HEK293 (cell line): Measurements from ENCODE around the gene CHST5.

Experiments used
- CTCF ChIA-PET: fragments of 350-600 bp; formaldehyde crosslinking; extraction: SDS; loops from one replicate; lab custom pipeline; 2021; ENCODE audit warnings: antibody characterized with exemption; lab: Yijun Ruan, JAX
- POLR2A ChIA-PET: fragments of 300-600 bp; formaldehyde crosslinking; extraction: SDS; loops from one replicate; lab custom pipeline; 2020; ENCODE audit warnings: antibody characterized with exemption, inconsistent platforms; lab: Yijun Ruan, JAX
- H3K27ac ChIP-seq: fragments of 200-500 bp; sonication (Bioruptor generic); 2 replicates; pipeline ENCODE4 v1.5.1; 2014; ENCODE audit warnings: low read depth, low read length, control low read depth, inconsistent platforms; ENCODE audit errors: extremely low read depth
- H3K36me3 ChIP-seq, 2 experiments: fragments of 200-500 bp in 1 of 2; sonication (Bioruptor generic) in 1 of 2; 1 replicate in 1 of 2; 2 replicates in 1 of 2; pipeline ENCODE4 v1.5.1; 2014 to 2017; ENCODE audit warnings: inconsistent platforms in 2 of 2, low read length in 2 of 2; ENCODE audit not compliant: control insufficient read depth in 2 of 2, insufficient read depth in 1 of 2
- H3K4me1 ChIP-seq: fragments of 200-500 bp; sonication (Bioruptor generic); 2 replicates; pipeline ENCODE4 v1.5.1; 2014; ENCODE audit warnings: mild to moderate bottlenecking, low read length, inconsistent platforms; ENCODE audit not compliant: control insufficient read depth, insufficient read depth
- H3K4me3 ChIP-seq: 2 replicates; pipeline ENCODE4 v1.5.1; 2011; ENCODE audit warnings: low read depth, mild to moderate bottlenecking, control low read depth, low read length, moderate library complexity
- H3K9me3 ChIP-seq: fragments of 200-500 bp; sonication (Bioruptor generic); 2 replicates; pipeline ENCODE4 v1.5.1; 2014; ENCODE audit warnings: low read depth, low read length, inconsistent platforms; ENCODE audit not compliant: control insufficient read depth, insufficient read depth
- GLIS1 ChIP-seq: fragments of 450-650 bp; formaldehyde crosslinking; IDR thresholded peaks from 2 replicates; pipeline ENCODE4 v1.5.1; 2016; ENCODE audit warnings: missing biosample characterization, missing genetic modification characterization
- KLF1 ChIP-seq: fragments of 450-650 bp; formaldehyde crosslinking; IDR thresholded peaks from 2 replicates; pipeline ENCODE4 v1.5.1; 2016; ENCODE audit warnings: missing biosample characterization, missing genetic modification characterization
- OSR2 ChIP-seq: fragments of 450-650 bp; formaldehyde crosslinking; IDR thresholded peaks from 2 replicates; pipeline ENCODE4 v1.5.1; 2016; ENCODE audit warnings: missing biosample characterization, missing genetic modification characterization
- REPIN1 ChIP-seq: fragments of 450-650 bp; formaldehyde crosslinking; IDR thresholded peaks from 2 replicates; pipeline ENCODE4 v1.5.1; 2017; ENCODE audit warnings: missing biosample characterization, missing genetic modification characterization, low read depth
- SALL2 ChIP-seq: fragments of 450-650 bp; formaldehyde crosslinking; IDR thresholded peaks from 2 replicates; pipeline ENCODE4 v1.5.0; 2017; ENCODE audit warnings: missing biosample characterization, mild to moderate bottlenecking, missing genetic modification characterization, borderline replicate concordance
- SP2 ChIP-seq: fragments of 450-650 bp; formaldehyde crosslinking; IDR thresholded peaks from 2 replicates; pipeline ENCODE4 v1.5.1; 2016; ENCODE audit warnings: missing biosample characterization, missing genetic modification characterization
- YY1 ChIP-seq: fragments of 450-650 bp; formaldehyde crosslinking; IDR thresholded peaks from 2 replicates; pipeline ENCODE4 v1.5.1; 2018; ENCODE audit warnings: missing biosample characterization, missing genetic modification characterization
- ZNF169 ChIP-seq: fragments of 450-650 bp; formaldehyde crosslinking; IDR thresholded peaks from 2 replicates; pipeline ENCODE4 v1.5.1; 2016; ENCODE audit warnings: missing biosample characterization, missing genetic modification characterization
- ZNF19 ChIP-seq: fragments of 450-650 bp; formaldehyde crosslinking; IDR thresholded peaks from 2 replicates; pipeline ENCODE4; 2016; ENCODE audit warnings: missing biosample characterization, missing genetic modification characterization, low read depth
- ZNF335 ChIP-seq: fragments of 450-650 bp; formaldehyde crosslinking; conservative IDR thresholded peaks from 2 replicates; pipeline ENCODE4 v1.5.1; 2016; ENCODE audit warnings: missing biosample characterization, missing genetic modification characterization
- ZNF416 ChIP-seq: fragments of 450-650 bp; formaldehyde crosslinking; IDR thresholded peaks from 2 replicates; pipeline ENCODE4 v1.5.1; 2016; ENCODE audit warnings: missing biosample characterization, missing genetic modification characterization
- ZNF670 ChIP-seq: fragments of 450-650 bp; formaldehyde crosslinking; IDR thresholded peaks from 2 replicates; pipeline ENCODE4 v1.5.1; 2016; ENCODE audit warnings: missing biosample characterization, missing genetic modification characterization, low read depth
- TF ChIP-seq, protein P1 (sequence below): fragments of 450-650 bp; formaldehyde crosslinking; IDR thresholded peaks from 2 replicates; pipeline ENCODE4 v1.5.1; 2016; ENCODE audit warnings: missing biosample characterization, missing genetic modification characterization
- TF ChIP-seq, protein P2 (sequence below): fragments of 450-650 bp; formaldehyde crosslinking; IDR thresholded peaks from 2 replicates; pipeline ENCODE4 v1.5.1; 2016; ENCODE audit warnings: missing biosample characterization, missing genetic modification characterization
- TF ChIP-seq, protein P3 (sequence below): fragments of 450-650 bp; formaldehyde crosslinking; IDR thresholded peaks from 2 replicates; pipeline ENCODE4 v1.5.0; 2017; ENCODE audit warnings: missing biosample characterization, missing genetic modification characterization, borderline replicate concordance

CHST5 gene

DNA sequence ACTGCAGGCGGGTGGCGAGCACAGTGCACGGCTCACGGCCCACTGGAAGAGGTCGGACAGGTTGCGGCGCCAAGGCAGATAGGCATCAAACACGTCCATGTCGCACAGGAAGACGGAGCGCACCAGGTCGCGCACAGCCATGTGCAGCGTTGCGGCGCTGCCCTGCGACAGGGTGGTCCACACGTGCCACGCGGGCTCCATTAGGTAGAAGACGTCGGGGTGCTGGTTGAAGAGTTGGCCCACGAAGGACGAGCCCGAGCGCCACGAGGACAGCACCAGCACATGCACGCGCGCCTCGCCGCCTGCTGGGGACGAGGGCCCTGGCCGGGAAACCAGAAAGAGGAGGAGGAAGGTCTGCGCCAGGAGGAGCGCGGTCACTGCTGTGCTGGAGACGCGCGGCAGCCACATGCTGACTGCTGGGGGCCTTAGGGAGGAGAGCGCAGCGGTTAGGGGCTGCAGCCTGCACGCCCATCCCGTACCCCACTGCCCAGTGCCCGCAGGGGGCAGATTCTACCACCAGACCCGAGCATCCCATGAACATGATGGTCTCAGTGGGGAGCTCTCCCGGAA lies 56.4 kb downstream of the CHST5 start:
- ChIA-PET CTCF (no interaction called here), POLR2A (no interaction called here)
- no peaks in the 10 kb centered on the region for H3K9me3 ChIP-seq
- H3K4me3 ChIP-seq = no peak overlapping the region
- H3K4me1 ChIP-seq = no peaks in the 10 kb centered on the region
- TF ChIP-seq ZNF670 (tag by site-specific recombination) (no peak), ZNF19 (no peak), OSR2 (no peak), GLIS1 (tag by site-specific recombination) (no peak), YY1 (tag by site-specific recombination) (no peak), SALL2 (tag by site-specific recombination) (no peak), ZNF416 (tag by site-specific recombination) (no peak), ZNF169 (no peak), REPIN1 (tag by site-specific recombination) (no peak), ZNF335 (no peak), SP2 (tag by site-specific recombination) (no peak), KLF1 (no peak)
- TF ChIP-seq, protein P1, sequence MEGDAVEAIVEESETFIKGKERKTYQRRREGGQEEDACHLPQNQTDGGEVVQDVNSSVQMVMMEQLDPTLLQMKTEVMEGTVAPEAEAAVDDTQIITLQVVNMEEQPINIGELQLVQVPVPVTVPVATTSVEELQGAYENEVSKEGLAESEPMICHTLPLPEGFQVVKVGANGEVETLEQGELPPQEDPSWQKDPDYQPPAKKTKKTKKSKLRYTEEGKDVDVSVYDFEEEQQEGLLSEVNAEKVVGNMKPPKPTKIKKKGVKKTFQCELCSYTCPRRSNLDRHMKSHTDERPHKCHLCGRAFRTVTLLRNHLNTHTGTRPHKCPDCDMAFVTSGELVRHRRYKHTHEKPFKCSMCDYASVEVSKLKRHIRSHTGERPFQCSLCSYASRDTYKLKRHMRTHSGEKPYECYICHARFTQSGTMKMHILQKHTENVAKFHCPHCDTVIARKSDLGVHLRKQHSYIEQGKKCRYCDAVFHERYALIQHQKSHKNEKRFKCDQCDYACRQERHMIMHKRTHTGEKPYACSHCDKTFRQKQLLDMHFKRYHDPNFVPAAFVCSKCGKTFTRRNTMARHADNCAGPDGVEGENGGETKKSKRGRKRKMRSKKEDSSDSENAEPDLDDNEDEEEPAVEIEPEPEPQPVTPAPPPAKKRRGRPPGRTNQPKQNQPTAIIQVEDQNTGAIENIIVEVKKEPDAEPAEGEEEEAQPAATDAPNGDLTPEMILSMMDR (tag by site-specific recombination) = no peak
- TF ChIP-seq, protein P2, sequence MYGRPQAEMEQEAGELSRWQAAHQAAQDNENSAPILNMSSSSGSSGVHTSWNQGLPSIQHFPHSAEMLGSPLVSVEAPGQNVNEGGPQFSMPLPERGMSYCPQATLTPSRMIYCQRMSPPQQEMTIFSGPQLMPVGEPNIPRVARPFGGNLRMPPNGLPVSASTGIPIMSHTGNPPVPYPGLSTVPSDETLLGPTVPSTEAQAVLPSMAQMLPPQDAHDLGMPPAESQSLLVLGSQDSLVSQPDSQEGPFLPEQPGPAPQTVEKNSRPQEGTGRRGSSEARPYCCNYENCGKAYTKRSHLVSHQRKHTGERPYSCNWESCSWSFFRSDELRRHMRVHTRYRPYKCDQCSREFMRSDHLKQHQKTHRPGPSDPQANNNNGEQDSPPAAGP (tag by site-specific recombination) = no peak
- TF ChIP-seq, protein P3, sequence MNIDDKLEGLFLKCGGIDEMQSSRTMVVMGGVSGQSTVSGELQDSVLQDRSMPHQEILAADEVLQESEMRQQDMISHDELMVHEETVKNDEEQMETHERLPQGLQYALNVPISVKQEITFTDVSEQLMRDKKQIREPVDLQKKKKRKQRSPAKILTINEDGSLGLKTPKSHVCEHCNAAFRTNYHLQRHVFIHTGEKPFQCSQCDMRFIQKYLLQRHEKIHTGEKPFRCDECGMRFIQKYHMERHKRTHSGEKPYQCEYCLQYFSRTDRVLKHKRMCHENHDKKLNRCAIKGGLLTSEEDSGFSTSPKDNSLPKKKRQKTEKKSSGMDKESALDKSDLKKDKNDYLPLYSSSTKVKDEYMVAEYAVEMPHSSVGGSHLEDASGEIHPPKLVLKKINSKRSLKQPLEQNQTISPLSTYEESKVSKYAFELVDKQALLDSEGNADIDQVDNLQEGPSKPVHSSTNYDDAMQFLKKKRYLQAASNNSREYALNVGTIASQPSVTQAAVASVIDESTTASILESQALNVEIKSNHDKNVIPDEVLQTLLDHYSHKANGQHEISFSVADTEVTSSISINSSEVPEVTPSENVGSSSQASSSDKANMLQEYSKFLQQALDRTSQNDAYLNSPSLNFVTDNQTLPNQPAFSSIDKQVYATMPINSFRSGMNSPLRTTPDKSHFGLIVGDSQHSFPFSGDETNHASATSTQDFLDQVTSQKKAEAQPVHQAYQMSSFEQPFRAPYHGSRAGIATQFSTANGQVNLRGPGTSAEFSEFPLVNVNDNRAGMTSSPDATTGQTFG (tag by site-specific recombination) = no peak
- no peak overlapping the region for H3K27ac ChIP-seq
- peaks cover 0 to 5% of the 10 kb centered on the region in 2 experiments; a peak in 1 of 3 replicates for H3K36me3 ChIP-seq
